ENCODE measurements around the gene LPP. TPM values are rescaled to one million over a fixed set of nuclear protein-coding genes. Genes with fewer than 3 reads are reported as not detected.

Gene LPP
- total and polyA plus RNA-seq, 10 of the 15 experiments (the other 5 are each of a cell fraction or from before 2014, with no cell fraction given), result under 0.01 to 0.62 (median 0.03) TPM

DNA sequence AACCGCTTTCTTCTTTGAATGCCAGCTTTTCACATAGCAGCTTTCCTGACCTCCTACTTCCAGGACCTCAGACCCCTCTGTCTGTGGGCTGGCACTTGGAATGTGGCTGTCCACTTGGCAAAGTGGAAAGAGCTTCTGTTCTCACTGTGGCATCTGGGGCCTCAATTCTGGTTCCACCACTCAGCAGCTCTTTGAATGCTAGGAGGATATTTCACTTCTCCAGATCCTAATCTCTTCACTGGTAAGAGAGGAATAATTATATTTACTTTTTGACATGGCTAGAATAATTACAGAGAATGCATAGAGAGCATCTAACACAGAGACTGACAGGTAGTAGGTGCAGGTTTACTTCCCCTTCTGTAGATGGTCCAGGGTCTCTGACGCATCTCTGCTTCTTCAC lies 405.9 kb downstream of the LPP start:
- POLR2A ChIA-PET, result no interaction called here
- Histone ChIP-seq H3K9ac (ENCODE audit: control insufficient read depth, insufficient read depth, low read length) (no peak overlapping the region), H2AFZ (ENCODE audit: control insufficient read depth, low read depth, low read length) (no peak overlapping the region), H3K36me3 (ENCODE audit: control insufficient read depth in 2 of 2, insufficient read depth in 2 of 2, low read length in 1 of 2) (no peaks in the 10 kb centered on the region), H4K20me1 (ENCODE audit: control insufficient read depth, insufficient read depth) (no peaks in the 10 kb centered on the region), H3K9me3 (replicated peaks; ENCODE audit: control insufficient read depth, insufficient read depth, low read length) (no peaks in the 10 kb centered on the region), H3K4me3 (no peak overlapping the region), H3K27ac (ENCODE audit: control insufficient read depth, insufficient read depth) (no peak overlapping the region), H3K4me1 (ENCODE audit: control insufficient read depth, insufficient read depth, low read length) (no peaks in the 10 kb centered on the region), H3K27me3 (replicated peaks in 1 of 2; ENCODE audit: control insufficient read depth in 2 of 2, insufficient read depth in 2 of 2, low read length in 1 of 2) (peaks cover 0 to 3% of the 10 kb centered on the region in 2 experiments; a peak in 1 of 4 replicates), H3K4me2 (ENCODE audit: control insufficient read depth, insufficient read depth) (no peak overlapping the region), H3K79me2 (ENCODE audit: control insufficient read depth, insufficient read depth, low read length) (no peaks in the 10 kb centered on the region)
- BruUV-seq (replicated peaks), result no TSS peak
- intact Hi-C loops (cut with micrococcal nuclease; ENCODE audit: unreplicated experiment), result no loop called here
- FAIRE-seq (no peak), ATAC-seq (no peak), DNase-seq (ENCODE audit: low read depth, low spot score) (no peak)
- CTCF ChIA-PET, result no interaction called here
- RAD21 ChIA-PET (ENCODE audit: unreplicated experiment), result no interaction called here
- 36% methylated on average over 2 of the region's 2 CpGs for WGBS (ENCODE audit: insufficient coverage, insufficient replicate concordance, low lambda C conversion rate, missing lambda C conversion rate)
- in situ Hi-C loops (cut with MboI), result no loop called here
- SMC1A ChIA-PET (ENCODE audit: uncharacterized antibody, unreplicated experiment), result no interaction called here
- TF ChIP-seq, protein P1, sequence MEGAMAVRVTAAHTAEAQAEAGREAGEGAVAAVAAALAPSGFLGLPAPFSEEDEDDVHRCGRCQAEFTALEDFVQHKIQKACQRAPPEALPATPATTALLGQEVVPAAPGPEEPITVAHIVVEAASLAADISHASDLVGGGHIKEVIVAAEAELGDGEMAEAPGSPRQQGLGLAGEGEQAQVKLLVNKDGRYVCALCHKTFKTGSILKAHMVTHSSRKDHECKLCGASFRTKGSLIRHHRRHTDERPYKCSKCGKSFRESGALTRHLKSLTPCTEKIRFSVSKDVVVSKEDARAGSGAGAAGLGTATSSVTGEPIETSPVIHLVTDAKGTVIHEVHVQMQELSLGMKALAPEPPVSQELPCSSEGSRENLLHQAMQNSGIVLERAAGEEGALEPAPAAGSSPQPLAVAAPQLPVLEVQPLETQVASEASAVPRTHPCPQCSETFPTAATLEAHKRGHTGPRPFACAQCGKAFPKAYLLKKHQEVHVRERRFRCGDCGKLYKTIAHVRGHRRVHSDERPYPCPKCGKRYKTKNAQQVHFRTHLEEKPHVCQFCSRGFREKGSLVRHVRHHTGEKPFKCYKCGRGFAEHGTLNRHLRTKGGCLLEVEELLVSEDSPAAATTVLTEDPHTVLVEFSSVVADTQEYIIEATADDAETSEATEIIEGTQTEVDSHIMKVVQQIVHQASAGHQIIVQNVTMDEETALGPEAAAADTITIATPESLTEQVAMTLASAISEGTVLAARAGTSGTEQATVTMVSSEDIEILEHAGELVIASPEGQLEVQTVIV (IDR thresholded peaks at IDR 0.05; ENCODE audit: borderline replicate concordance, partially characterized antibody), result no peak
- TF ChIP-seq NR2C2 (IDR thresholded peaks at IDR 0.05; ENCODE audit: borderline replicate concordance, control insufficient read depth, insufficient read length, low read depth) (no peak), RAD21 (IDR thresholded peaks at IDR 0.05; ENCODE audit: insufficient read depth, low read depth, low read length) (no peak), ZNF274 (IDR thresholded peaks at IDR 0.05; ENCODE audit: insufficient read depth, insufficient read length) (no peak), ZNF622 (IDR thresholded peaks at IDR 0.05) (no peak), CHD2 (IDR thresholded peaks at IDR 0.05; ENCODE audit: borderline replicate concordance, low read depth, low read length) (no peak), EED (IDR thresholded peaks at IDR 0.05; ENCODE audit: low read depth) (no peak), IKZF1 (conservative IDR thresholded peaks at IDR 0.05) (no peak), NR2C1 (IDR thresholded peaks at IDR 0.05) (no peak), ZBED1 (IDR thresholded peaks at IDR 0.05; ENCODE audit: borderline replicate concordance) (no peak)
- TF ChIP-seq, protein P2, sequence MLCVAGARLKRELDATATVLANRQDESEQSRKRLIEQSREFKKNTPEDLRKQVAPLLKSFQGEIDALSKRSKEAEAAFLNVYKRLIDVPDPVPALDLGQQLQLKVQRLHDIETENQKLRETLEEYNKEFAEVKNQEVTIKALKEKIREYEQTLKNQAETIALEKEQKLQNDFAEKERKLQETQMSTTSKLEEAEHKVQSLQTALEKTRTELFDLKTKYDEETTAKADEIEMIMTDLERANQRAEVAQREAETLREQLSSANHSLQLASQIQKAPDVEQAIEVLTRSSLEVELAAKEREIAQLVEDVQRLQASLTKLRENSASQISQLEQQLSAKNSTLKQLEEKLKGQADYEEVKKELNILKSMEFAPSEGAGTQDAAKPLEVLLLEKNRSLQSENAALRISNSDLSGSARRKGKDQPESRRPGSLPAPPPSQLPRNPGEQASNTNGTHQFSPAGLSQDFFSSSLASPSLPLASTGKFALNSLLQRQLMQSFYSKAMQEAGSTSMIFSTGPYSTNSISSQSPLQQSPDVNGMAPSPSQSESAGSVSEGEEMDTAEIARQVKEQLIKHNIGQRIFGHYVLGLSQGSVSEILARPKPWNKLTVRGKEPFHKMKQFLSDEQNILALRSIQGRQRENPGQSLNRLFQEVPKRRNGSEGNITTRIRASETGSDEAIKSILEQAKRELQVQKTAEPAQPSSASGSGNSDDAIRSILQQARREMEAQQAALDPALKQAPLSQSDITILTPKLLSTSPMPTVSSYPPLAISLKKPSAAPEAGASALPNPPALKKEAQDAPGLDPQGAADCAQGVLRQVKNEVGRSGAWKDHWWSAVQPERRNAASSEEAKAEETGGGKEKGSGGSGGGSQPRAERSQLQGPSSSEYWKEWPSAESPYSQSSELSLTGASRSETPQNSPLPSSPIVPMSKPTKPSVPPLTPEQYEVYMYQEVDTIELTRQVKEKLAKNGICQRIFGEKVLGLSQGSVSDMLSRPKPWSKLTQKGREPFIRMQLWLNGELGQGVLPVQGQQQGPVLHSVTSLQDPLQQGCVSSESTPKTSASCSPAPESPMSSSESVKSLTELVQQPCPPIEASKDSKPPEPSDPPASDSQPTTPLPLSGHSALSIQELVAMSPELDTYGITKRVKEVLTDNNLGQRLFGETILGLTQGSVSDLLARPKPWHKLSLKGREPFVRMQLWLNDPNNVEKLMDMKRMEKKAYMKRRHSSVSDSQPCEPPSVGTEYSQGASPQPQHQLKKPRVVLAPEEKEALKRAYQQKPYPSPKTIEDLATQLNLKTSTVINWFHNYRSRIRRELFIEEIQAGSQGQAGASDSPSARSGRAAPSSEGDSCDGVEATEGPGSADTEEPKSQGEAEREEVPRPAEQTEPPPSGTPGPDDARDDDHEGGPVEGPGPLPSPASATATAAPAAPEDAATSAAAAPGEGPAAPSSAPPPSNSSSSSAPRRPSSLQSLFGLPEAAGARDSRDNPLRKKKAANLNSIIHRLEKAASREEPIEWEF (IDR thresholded peaks at IDR 0.05; ENCODE audit: insufficient replicate concordance, low read depth, low read length), result no peak
- TF ChIP-seq, protein P3, sequence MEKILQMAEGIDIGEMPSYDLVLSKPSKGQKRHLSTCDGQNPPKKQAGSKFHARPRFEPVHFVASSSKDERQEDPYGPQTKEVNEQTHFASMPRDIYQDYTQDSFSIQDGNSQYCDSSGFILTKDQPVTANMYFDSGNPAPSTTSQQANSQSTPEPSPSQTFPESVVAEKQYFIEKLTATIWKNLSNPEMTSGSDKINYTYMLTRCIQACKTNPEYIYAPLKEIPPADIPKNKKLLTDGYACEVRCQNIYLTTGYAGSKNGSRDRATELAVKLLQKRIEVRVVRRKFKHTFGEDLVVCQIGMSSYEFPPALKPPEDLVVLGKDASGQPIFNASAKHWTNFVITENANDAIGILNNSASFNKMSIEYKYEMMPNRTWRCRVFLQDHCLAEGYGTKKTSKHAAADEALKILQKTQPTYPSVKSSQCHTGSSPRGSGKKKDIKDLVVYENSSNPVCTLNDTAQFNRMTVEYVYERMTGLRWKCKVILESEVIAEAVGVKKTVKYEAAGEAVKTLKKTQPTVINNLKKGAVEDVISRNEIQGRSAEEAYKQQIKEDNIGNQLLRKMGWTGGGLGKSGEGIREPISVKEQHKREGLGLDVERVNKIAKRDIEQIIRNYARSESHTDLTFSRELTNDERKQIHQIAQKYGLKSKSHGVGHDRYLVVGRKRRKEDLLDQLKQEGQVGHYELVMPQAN (conservative IDR thresholded peaks at IDR 0.05), result no peak

Measured in GM12878 (cell line).